GDM1 (cell line): ENCODE measurements around the gene APOBEC3A.
"Not testable (repeated sequence)": the region's sequence is repeated elsewhere in the genome, so short reads cannot be mapped to it uniquely, and the experiment has no call there.

Source experiments
- DNase-seq: peaks from one replicate; lab custom pipeline; 2025; lab: John Stamatoyannopoulos, UW

APOBEC3A gene

DNA sequence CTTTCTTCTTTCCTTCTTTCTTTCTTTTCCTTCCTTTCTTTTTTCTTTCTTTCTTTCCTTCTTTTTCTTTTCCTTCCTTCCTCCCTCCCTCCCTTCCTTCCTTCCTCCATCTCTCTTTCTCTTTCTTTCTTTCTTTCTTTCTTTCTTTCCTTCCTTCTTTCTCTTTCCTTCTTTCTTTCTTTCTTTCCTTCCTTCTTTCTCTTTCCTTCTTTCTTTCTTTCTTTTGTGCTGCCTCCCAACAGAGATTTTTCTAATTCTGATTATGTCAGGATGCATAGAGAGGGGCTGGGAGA, 1.2 kb downstream of the APOBEC3A start:
- not testable (repeated sequence) for DNase-seq

DNA sequence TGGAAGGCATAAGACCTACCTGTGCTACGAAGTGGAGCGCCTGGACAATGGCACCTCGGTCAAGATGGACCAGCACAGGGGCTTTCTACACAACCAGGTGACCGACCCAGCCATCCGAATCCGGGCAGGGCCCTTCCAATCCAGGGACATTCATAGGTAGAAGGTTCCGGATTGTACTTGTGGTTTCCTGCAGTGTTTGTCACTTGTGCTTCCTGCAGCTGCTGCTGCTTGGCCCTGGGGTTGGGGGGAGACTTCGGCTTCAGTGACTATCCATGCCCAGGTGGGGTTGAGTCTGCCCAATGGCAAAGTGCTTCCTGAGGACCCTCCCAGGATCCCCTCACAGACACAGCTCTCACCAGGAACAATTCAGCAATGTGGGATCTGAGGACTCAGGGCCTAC, 2.2 kb downstream of the APOBEC3A start:
- no peak for DNase-seq

- DNase-seq = not testable (repeated sequence)
These were observed 3.3 kb downstream of the APOBEC3A start for GRCh38 chr22:38960673-38961072.

- DNase-seq = not testable (repeated sequence)
These were observed 5.9 kb downstream of the APOBEC3A start for GRCh38 chr22:38963291-38963738.

DNA sequence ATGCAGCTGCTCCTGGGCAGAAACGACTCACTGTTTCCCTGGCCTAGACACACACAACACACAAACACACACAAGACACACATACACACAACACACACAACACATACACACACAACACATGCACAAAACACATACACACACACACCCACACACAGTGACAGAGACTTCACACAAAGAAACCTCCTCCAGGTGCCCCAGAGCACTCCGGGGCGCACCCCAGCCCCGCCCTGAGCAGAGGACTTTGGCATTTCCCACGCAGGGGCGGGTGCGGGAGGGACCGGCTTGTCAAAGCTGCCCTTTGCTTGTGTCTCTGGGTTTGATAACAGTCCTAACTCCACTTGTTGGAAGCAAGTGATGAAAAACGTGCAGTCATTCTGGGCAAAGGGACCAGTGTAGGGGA, 6.5 kb downstream of the APOBEC3A start:
- DNase-seq = no peak

DNA sequence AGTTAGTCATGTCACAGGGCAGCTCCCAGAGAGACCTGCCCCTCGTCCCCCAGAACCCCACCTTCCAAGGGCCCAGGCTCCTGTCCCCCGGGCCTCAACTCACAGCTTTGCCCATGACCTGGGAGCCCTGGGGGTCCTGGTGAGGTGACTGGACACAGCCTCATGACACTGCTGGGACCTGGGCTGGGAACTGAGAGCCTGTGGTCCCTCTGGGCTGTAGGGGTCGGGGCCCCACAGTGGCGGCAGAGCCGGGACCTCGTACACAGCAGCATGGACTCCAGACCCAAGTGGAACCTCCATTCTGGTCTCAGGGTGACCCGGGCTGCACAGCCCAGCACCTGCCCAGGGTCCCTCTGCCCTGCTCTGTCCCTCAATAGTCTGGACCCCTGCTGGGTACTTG, 6.9 kb downstream of the APOBEC3A start:
- no peak for DNase-seq

DNA sequence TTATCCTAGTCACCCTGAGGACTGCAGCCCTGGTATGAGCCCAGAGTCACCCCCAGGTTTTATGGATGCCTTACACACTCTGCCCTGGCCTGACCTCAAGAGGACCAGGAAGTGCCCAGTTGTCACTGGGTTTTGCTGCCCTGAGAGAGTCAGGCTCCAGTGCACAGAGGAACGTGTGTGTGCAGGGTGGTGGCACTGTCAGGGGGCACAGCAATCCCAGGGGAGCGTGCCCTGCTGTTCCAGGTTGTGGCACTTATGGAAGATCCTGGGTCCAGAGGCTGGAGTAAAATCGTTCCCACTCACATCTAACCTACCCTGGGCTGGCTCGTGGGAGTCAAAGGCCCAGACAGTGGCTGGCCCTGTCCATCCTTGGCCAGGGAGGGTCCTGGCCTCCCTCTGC, 7.6 kb downstream of the APOBEC3A start:
- no peak for DNase-seq

GRCh38 chr22:38965614-38966379, 8.4 kb downstream of the APOBEC3A start:
- DNase-seq = no peak

DNA sequence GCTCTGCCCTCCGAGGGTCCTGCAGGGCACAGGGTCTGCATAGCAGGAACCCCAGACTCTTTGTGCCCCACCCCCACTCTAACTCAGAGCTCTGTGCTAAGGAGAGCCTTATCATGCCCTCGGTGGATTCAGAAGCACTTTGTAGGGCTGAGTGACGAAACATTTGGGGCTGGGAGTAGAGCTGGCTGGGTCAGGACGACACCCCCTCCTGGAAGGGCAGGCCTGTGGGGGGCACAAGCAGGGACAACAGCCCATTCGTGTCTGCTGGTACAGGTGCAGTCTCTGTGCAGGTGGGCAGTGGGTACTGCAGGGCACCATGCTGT, 8.9 kb downstream of the APOBEC3A start:
- DNase-seq = no peak

GRCh38 chr22:38966942-38967341, 9.5 kb downstream of the APOBEC3A start:
- DNase-seq = no peak

GRCh38 chr22:38967451-38968450, 10.3 kb downstream of the APOBEC3A start:
- no peak for DNase-seq

DNA sequence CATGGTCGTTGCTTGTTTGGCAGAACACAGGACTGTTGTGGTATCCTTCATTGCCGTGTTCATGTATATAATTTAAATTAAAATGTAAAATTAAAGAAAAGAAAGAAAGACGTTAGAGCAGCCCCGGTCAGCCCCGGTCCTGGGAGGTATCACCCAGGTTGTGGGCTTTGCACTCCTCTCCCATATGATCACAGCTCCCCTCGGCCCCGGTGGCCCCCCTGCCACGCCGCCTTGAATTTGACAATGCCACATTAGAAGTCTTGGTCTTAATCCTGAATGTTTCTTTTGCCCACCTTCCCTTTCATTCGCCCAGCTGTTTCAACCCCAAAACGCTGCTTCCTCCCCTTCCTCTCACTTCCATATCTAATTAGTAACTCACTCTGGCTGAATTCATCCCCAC, 11.4 kb downstream of the APOBEC3A start:
- DNase-seq = no peak

GRCh38 chr22:38970551-38970950, 13.1 kb downstream of the APOBEC3A start:
- DNase-seq = no peak

DNA sequence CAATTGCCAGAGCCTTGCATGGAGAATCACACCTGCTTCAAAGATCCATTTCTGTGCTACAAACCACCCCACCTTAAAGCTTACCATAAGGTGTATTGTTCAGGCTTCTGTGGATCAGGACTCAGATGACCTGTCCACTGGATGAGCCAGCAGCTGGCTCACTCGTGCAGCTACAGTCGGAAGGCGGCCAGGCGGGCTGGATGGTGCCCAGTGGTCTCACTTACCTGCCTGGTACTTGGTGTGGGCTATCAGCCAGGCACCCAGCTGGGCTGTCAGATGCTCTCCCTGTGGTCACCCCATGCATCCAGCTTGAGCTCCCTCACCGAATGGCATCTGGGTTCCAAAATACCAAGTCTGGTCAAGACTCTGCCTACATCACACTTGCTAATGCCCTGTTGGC, 13.8 kb downstream of the APOBEC3A start:
- DNase-seq = no peak

DNA sequence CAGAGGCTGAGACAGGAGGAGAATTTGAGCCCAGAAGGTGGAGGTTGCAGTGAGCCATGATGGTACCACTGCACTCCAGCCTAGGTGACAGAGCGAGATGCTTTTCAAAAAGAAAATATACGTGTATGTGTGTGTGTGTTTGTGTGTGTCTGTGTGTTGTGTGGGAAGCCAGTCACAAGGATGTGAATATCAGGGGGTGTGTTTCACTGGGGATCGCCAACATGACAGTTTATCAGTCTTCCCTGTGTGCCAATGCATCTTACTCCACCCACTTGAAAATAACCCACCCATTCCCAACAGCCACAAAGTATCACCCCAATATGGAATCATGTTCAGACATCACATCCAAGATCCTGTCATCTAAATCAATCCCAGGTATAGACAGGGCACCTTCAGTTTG, 14.4 kb downstream of the APOBEC3A start:
- no peak for DNase-seq

DNA sequence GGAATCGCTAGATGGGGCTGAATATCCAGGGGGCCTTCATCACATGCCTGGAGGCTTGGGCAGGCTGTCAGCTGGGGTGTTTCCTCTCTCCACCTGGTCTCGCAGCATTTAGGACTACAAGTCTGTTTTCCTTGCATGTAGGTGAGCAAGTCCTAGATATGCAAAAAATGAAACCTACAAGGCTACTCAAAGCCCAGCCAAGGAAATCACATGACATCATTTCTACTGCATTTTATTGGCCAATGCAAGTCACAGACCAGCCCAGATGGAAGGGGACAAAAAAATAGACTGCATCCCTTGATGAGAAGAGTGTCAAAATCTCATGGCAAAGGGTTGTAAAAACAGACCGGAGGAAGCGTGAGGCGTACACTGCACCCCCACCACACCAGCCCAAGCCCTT, 15.1 kb downstream of the APOBEC3A start:
- no peak for DNase-seq

- DNase-seq = no peak
These were observed 16.1 kb downstream of the APOBEC3A start for GRCh38 chr22:38973289-38974169.

GRCh38 chr22:38974170-38974825, 16.9 kb downstream of the APOBEC3A start:
- no peak for DNase-seq

DNA sequence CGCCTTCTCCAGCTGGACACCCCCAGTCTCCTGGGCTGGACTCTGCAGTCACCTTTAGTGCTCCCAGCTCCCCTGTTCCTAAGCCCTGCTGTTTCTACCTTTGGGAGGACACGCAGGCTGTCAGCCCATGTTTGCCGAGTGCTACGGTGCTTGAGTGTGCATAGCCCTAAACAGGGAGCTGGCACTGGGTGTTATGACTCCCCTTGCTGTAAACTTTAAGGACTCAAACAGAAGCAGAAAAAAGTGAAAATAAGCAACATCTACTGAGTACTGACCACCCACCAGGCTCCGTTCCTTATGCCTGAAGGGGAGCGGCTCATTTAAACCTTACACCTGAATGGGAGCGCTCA, 17.4 kb downstream of the APOBEC3A start:
- DNase-seq = no peak

DNA sequence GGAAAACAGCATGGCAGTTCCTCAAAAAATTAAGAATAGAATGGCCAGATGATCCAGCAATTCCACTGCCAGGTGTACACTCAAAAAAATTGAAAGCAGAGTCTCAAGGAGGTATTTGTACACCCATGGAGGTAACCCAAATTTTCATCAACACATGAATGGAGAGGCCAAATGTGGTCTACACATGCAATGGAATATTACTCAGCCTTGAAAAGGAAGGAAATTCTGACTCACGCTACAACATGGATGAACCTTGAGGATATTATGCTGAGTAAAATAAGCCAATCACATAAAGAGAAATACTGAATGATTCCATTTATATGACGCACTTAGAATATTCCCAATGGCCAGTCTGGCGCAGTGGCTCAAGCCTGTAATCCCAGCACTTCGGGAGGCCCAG, 19.9 kb downstream of the APOBEC3A start:
- DNase-seq = not testable (repeated sequence)

GRCh38 chr22:38980587-38980986, 23.2 kb downstream of the APOBEC3A start:
- not testable (repeated sequence) for DNase-seq
